ENCODE data around the gene ATG4D.

GRCh38 chr19:10543059-10543419 is 665 bp upstream of the ATG4D start:
- TF ChIP-seq CTCF (conservative IDR thresholded peaks at IDR 0.05; ENCODE audit: low read depth, low read length) (no peak), POLR2A (IDR thresholded peaks at IDR 0.05; ENCODE audit: low read depth, low read length) (no peak), ELK1 (IDR thresholded peaks at IDR 0.05; ENCODE audit: borderline replicate concordance, low read depth, low read length) (no peak), MAZ (IDR thresholded peaks at IDR 0.05; ENCODE audit: borderline replicate concordance, low read depth, low read length) (no peak), NFE2L2 (IDR thresholded peaks at IDR 0.05; ENCODE audit: low read depth, low read length) (no peak), CEBPB (IDR thresholded peaks at IDR 0.05; ENCODE audit: low read depth, low read length) (no peak), MAFK (IDR thresholded peaks at IDR 0.05; ENCODE audit: low read depth, low read length) (no peak)
